HCT116 (cell line): ENCODE measurements around the gene ZNF32. TPM values are rescaled to one million over a fixed set of nuclear protein-coding genes. Genes with fewer than 3 reads are reported as not detected.

Source experiments
- ATAC-seq: fragments of 200-7000 bp; cut with Tn5 transposase; 2 replicates; pipeline ENCODE4 v1.9.1; 2020; ENCODE audit warnings: mild to moderate bottlenecking, moderate library complexity
- BruUV-seq: library from RNA; stranded (reverse); fragments of 400-500 nt; replicated peaks from 2 replicates; lab custom pipeline; 2021; lab: Mats Ljungman, UMichigan
- CTCF ChIA-PET: fragments of 300-600 bp; sonication (Branson Sonifier 250); formaldehyde crosslinking; loops from one replicate; lab custom pipeline; 2021; ENCODE audit warnings: antibody characterized with exemption; lab: Charles Lee
- POLR2A ChIA-PET: fragments of 300-600, 350-600 bp; sonication (Branson Sonifier 250); formaldehyde crosslinking; loops from one replicate; lab custom pipeline; 2021; ENCODE audit warnings: antibody characterized with exemption; lab: Charles Lee
- RAD21 ChIA-PET, 2 experiments: fragments of 300-600 bp; sonication (Branson Sonifier 250); formaldehyde crosslinking; loops; one replicate each; lab custom pipeline; 2023; ENCODE audit warnings: low total read pairs in 2 of 2; ENCODE audit not compliant: uncharacterized antibody in 2 of 2, unreplicated experiment in 2 of 2, low non-redundant PET in 1 of 2; lab: Charles Lee
- DNase-seq: peaks from one replicate; pipeline ENCODE4 v3.0.0-alpha.2; 2010; ENCODE audit warnings: low read depth, low spot score
- H2AFZ ChIP-seq: fragments of 200-600 bp; shearing (Covaris generic), sonication (generic); 2 replicates; pipeline ENCODE4 v1.6.1; 2017; ENCODE audit warnings: low read depth, mixed run types, mixed read lengths, antibody characterized with exemption, low read length; ENCODE audit not compliant: poor library complexity, severe bottlenecking
- H3K27ac ChIP-seq: 2 replicates; pipeline ENCODE4 v1.5.1; 2012; ENCODE audit warnings: low read depth, low read length
- H3K27me3 ChIP-seq: fragments of 200-600 bp; sonication (generic); 2 replicates; pipeline ENCODE4 v1.6.1; 2016; ENCODE audit warnings: mixed run types, low read length, mixed read lengths; ENCODE audit not compliant: insufficient read depth
- H3K36me3 ChIP-seq, 2 experiments: fragments of 200-500 bp in 1 of 2; fragments of 200-600 bp in 1 of 2; sonication (Bioruptor generic) in 1 of 2; sonication (generic) in 1 of 2; 2 replicates each; pipeline versions ENCODE4 v1.5.1 to v1.6.1; 2014 to 2016; ENCODE audit warnings: low read length in 2 of 2, inconsistent platforms in 1 of 2, mixed read lengths in 1 of 2, mixed run types in 1 of 2; ENCODE audit not compliant: insufficient read depth in 2 of 2, control insufficient read depth in 1 of 2
- H3K4me1 ChIP-seq, 2 experiments: fragments of 200-600 bp in 1 of 2; sonication (generic) in 1 of 2; 2 replicates each; pipeline versions ENCODE4 v1.5.1 to v1.6.1; 2012 to 2017; ENCODE audit warnings: low read length in 2 of 2, inconsistent platforms in 1 of 2, mild to moderate bottlenecking in 1 of 2, mixed read lengths in 1 of 2, mixed run types in 1 of 2, moderate library complexity in 1 of 2; ENCODE audit not compliant: insufficient read depth in 2 of 2, control insufficient read depth in 1 of 2
- H3K4me2 ChIP-seq: fragments of 200-600 bp; sonication (generic); 2 replicates; pipeline ENCODE4 v1.6.1; 2017; ENCODE audit warnings: mixed run types, low read length, mixed read lengths
- H3K4me3 ChIP-seq, 2 experiments: fragments of 200-600 bp in 1 of 2; sonication (generic) in 1 of 2; replicated peaks in 1 of 2; 2 replicates each; pipeline ENCODE4 v1.5.1; 2011 to 2016; ENCODE audit warnings: low read length in 2 of 2, control low read depth in 1 of 2, low read depth in 1 of 2, mild to moderate bottlenecking in 1 of 2, mixed read lengths in 1 of 2, mixed run types in 1 of 2
- H3K79me2 ChIP-seq: fragments of 200-600 bp; sonication (generic); 2 replicates; pipeline ENCODE4 v1.6.1; 2017; ENCODE audit warnings: mild to moderate bottlenecking, mixed run types, low read length, moderate library complexity, mixed read lengths; ENCODE audit not compliant: insufficient read depth
- H3K9ac ChIP-seq: fragments of 200-600 bp; sonication (generic); 2 replicates; pipeline ENCODE4 v1.6.1; 2016; ENCODE audit warnings: low read length, mixed read lengths
- H3K9me2 ChIP-seq: fragments of 200-600 bp; sonication (generic), shearing (Covaris generic); 2 replicates; pipeline ENCODE4 v1.6.1; 2017; ENCODE audit warnings: mixed run types, mild to moderate bottlenecking, moderate library complexity; ENCODE audit not compliant: insufficient read depth
- H3K9me3 ChIP-seq, 2 experiments: fragments of 200-500 bp in 1 of 2; fragments of 200-600 bp in 1 of 2; sonication (Bioruptor generic) in 1 of 2; sonication (generic) in 1 of 2; 2 replicates each; pipeline ENCODE4 v1.6.1; 2014 to 2017; ENCODE audit warnings: low read length in 2 of 2, mixed read lengths in 2 of 2, inconsistent platforms in 1 of 2, low read depth in 1 of 2, mild to moderate bottlenecking in 1 of 2, mixed run types in 1 of 2, moderate library complexity in 1 of 2; ENCODE audit not compliant: control insufficient read depth in 1 of 2, insufficient read depth in 1 of 2
- H4K20me1 ChIP-seq: fragments of 200-600 bp; sonication (generic), shearing (Covaris generic); 2 replicates; pipeline ENCODE4 v1.6.1; 2017; ENCODE audit warnings: mixed run types, mild to moderate bottlenecking, moderate library complexity; ENCODE audit not compliant: insufficient read depth
- ATF3 ChIP-seq: IDR thresholded peaks from 2 replicates; pipeline ENCODE4 v1.6.1; 2012
- CTCF ChIP-seq, 3 experiments: fragments of 200-600 bp in 1 of 3; sonication (generic) in 1 of 3; IDR thresholded peaks in 2 of 3; conservative IDR thresholded peaks in 1 of 3; 2 replicates each; pipeline ENCODE4 v1.5.1; 2012 to 2017; ENCODE audit warnings: low read depth in 2 of 3, low read length in 2 of 3, antibody characterized with exemption in 1 of 3, borderline replicate concordance in 1 of 3, control low read depth in 1 of 3, mild to moderate bottlenecking in 1 of 3, mixed read lengths in 1 of 3, mixed run types in 1 of 3, moderate library complexity in 1 of 3; ENCODE audit not compliant: insufficient read depth in 1 of 3
- EGR1 ChIP-seq: IDR thresholded peaks from 2 replicates; pipeline ENCODE4 v1.6.1; 2012; ENCODE audit warnings: low read depth
- ELF1 ChIP-seq: IDR thresholded peaks from 2 replicates; pipeline ENCODE4 v1.6.1; 2012; ENCODE audit warnings: low read depth, borderline replicate concordance
- FOSL1 ChIP-seq: IDR thresholded peaks from 2 replicates; pipeline ENCODE4 v1.6.1; 2012; ENCODE audit warnings: low read depth
- POLR2A ChIP-seq: IDR thresholded peaks from 2 replicates; pipeline ENCODE4 v1.7.0; 2011; ENCODE audit warnings: borderline replicate concordance; ENCODE audit not compliant: insufficient read depth, insufficient read length; ENCODE audit errors: extremely low read depth
- SIN3A ChIP-seq: IDR thresholded peaks from 2 replicates; pipeline ENCODE4 v1.6.1; 2012; ENCODE audit warnings: low read depth
- SP1 ChIP-seq: IDR thresholded peaks from 2 replicates; pipeline ENCODE4 v1.6.1; 2012; ENCODE audit warnings: low read depth
- SRF ChIP-seq: IDR thresholded peaks from 2 replicates; pipeline ENCODE4 v1.6.1; 2012; ENCODE audit warnings: low read depth
- YY1 ChIP-seq: IDR thresholded peaks from 2 replicates; pipeline ENCODE4 v1.6.1; 2011; ENCODE audit warnings: low read length, low read depth, moderate library complexity, mild to moderate bottlenecking; ENCODE audit not compliant: insufficient replicate concordance; ENCODE audit errors: extremely low read depth
- ZNF274 ChIP-seq: fragments of 200-500 bp; sonication (Bioruptor generic); IDR thresholded peaks from 2 replicates; pipeline ENCODE4 v1.6.1; 2014; ENCODE audit warnings: mild to moderate bottlenecking, low read depth, low read length, inconsistent platforms
- intact Hi-C: fragments of 100-400 bp; cut with micrococcal nuclease; formaldehyde crosslinking; loops from 2 replicates; pipeline ENCODE4 v1.10.0; 2022
- total RNA-seq: library from RNA; stranded (reverse); gene quantifications from one replicate; pipeline ENCODE4 v1.2.1, GENCODE V29; 2021; ENCODE audit not compliant: unreplicated experiment

Gene ZNF32
- total RNA-seq, 1 experiment from 2014 or later = 10.3 TPM

GRCh38 chr10:43628956-43629355, 19.7 kb downstream of the ZNF32 start:
- H3K4me3 ChIP-seq = no peak overlapping the region
- ATAC-seq = no peak
- no peaks in the 10 kb centered on the region for H3K9me3 ChIP-seq
- no peak overlapping the region for H2AFZ ChIP-seq
- ChIA-PET POLR2A (no interaction called here), RAD21 (no interaction called here)
- H3K36me3 ChIP-seq = no peaks in the 10 kb centered on the region
- DNase-seq = no peak
- H3K27me3 ChIP-seq = no peaks in the 10 kb centered on the region
- no TSS peak for BruUV-seq
- no peaks in the 10 kb centered on the region for H3K9me2 ChIP-seq
- no peak for TF ChIP-seq SIN3A
- no peak for TF ChIP-seq YY1
- TF ChIP-seq SP1 = no peak
- no peak for TF ChIP-seq EGR1
- no peak for TF ChIP-seq ZNF274
- TF ChIP-seq FOSL1 = no peak
- TF ChIP-seq ELF1 = no peak
- no peak for TF ChIP-seq ATF3
- no peak for TF ChIP-seq CTCF (IDR thresholded peaks at IDR 0.05 in 2 of 3, conservative IDR thresholded peaks at IDR 0.05 in 1 of 3; ENCODE audit: borderline replicate concordance in 1 of 3, insufficient read depth in 1 of 3, low read depth in 2 of 3, low read length in 2 of 3)
- TF ChIP-seq SRF = no peak
- no peak for TF ChIP-seq POLR2A
- TF ChIP-seq, all 23 proteins: peak for 0
- Histone ChIP-seq H4K20me1 (no peaks in the 10 kb centered on the region), H3K4me2 (no peak overlapping the region), H3K4me1 (no peaks in the 10 kb centered on the region), H3K9ac (no peak overlapping the region), H3K27ac (no peak overlapping the region), H3K79me2 (no peaks in the 10 kb centered on the region)
- intact Hi-C loops = no loop called here
- CTCF ChIA-PET = no interaction called here
